Middle frontal gyrus (tissue), 1 donor: ENCODE results near the gene RAB8A.
"Not testable (repeated sequence)": the region's sequence is repeated elsewhere in the genome, so short reads cannot be mapped to it uniquely, and the experiment has no call there.

Experiments used
- DNase-seq: peaks from one replicate; pipeline ENCODE4 v3.0.0-alpha.2; 2015; ENCODE audit warnings: low spot score; ENCODE audit errors: extremely low spot score

The RAB8A gene

GRCh38 chr19:16170134-16170533 is 58.4 kb downstream of the RAB8A start:
- no peak for DNase-seq

- DNase-seq, result no peak
Observed at GRCh38 chr19:16175954-16176353, 64.3 kb downstream of the RAB8A start.

GRCh38 chr19:16178866-16179265 is 67.2 kb downstream of the RAB8A start:
- not testable (repeated sequence) for DNase-seq

GRCh38 chr19:16180611-16181010 is 68.9 kb downstream of the RAB8A start:
- no peak for DNase-seq
